AG09319 (cell line): ENCODE data around the gene UBE2D2.
"Not testable (repeated sequence)": the region's sequence is repeated elsewhere in the genome, so short reads cannot be mapped to it uniquely, and the experiment has no call there.

Experiments used
- DNase-seq: peaks from one replicate; pipeline ENCODE4 v3.0.0-alpha.2; 2010; ENCODE audit warnings: low read depth; ENCODE audit errors: extremely low read depth
- CTCF ChIP-seq: IDR thresholded peaks from 2 replicates; pipeline ENCODE4 v1.5.1; 2011; ENCODE audit warnings: low read depth, mild to moderate bottlenecking, inconsistent platforms, low read length, moderate library complexity

Gene UBE2D2

GRCh38 chr5:139523635-139524445 is 37.3 kb upstream of the UBE2D2 start:
- no peak for DNase-seq
- no peak for TF ChIP-seq CTCF

- no peak for TF ChIP-seq CTCF
- DNase-seq: no peak
Measured at GRCh38 chr5:139524446-139524845, 36.7 kb upstream of the UBE2D2 start.

- TF ChIP-seq CTCF: no peak
- DNase-seq: no peak
Measured at GRCh38 chr5:139524940-139525585, 36.1 kb upstream of the UBE2D2 start.

GRCh38 chr5:139525586-139526308 is 35.4 kb upstream of the UBE2D2 start:
- DNase-seq: not testable (repeated sequence)

GRCh38 chr5:139526309-139527089 is 34.6 kb upstream of the UBE2D2 start:
- DNase-seq: not testable (repeated sequence)

GRCh38 chr5:139527090-139527470 is 34.1 kb upstream of the UBE2D2 start:
- not testable (repeated sequence) for DNase-seq

GRCh38 chr5:139527896-139528467 is 33.2 kb upstream of the UBE2D2 start:
- DNase-seq: not testable (repeated sequence)

GRCh38 chr5:139528695-139529094 is 32.4 kb upstream of the UBE2D2 start:
- not testable (repeated sequence) for DNase-seq

- DNase-seq: not testable (repeated sequence)
Measured at GRCh38 chr5:139530079-139530478, 31.1 kb upstream of the UBE2D2 start.

GRCh38 chr5:139531772-139532169 is 29.4 kb upstream of the UBE2D2 start:
- no peak for TF ChIP-seq CTCF
- no peak for DNase-seq
